ENCODE results near the gene LBX2. TPM values are rescaled to one million over a fixed set of nuclear protein-coding genes. Genes with fewer than 3 reads are reported as not detected.

The LBX2 gene
- polyA plus RNA-seq, 1 donor (not counting 4 experiments of a cell fraction or from before 2014, with no cell fraction given): 0.09 TPM

GRCh38 chr2:74458132-74458937 lies 41.1 kb downstream of the LBX2 start, which contains the start of gene WBP1:
TSS of gene WBP1 (plus strand) at chr2:74458438. CDS start at chr2:74458603, 165 bp downstream.
- FAIRE-seq (peak; percentile 81), DNase-seq (ENCODE audit: low read depth, low spot score) (peak; percentile 100)
- Histone ChIP-seq H3K79me2 (ENCODE audit: control insufficient read depth, insufficient read depth, low read length) (peaks cover 24% of the 10 kb centered on the region), H3K27ac (ENCODE audit: control insufficient read depth, insufficient read depth, low read length) (peak within 1 kb of the TSS; percentile 96), H3K9me1 (ENCODE audit: control insufficient read depth, extremely low read depth, insufficient read depth, low read length) (no peaks in the 10 kb centered on the region), H3K9me3 (ENCODE audit: control insufficient read depth, low read depth, low read length) (no peaks in the 10 kb centered on the region), H4K20me1 (ENCODE audit: control insufficient read depth, extremely low read depth, insufficient read depth, low read length) (no peaks in the 10 kb centered on the region), H3K36me3 (ENCODE audit: control insufficient read depth in 2 of 2, extremely low read depth in 1 of 2, insufficient read depth in 2 of 2, low read length in 2 of 2) (peaks cover 12 to 23% of the 10 kb centered on the region in 2 experiments), H3K4me2 (ENCODE audit: control insufficient read depth, extremely low read depth, insufficient read depth, low read depth, low read length) (peak within 1 kb of the TSS; percentile 84), H2AFZ (ENCODE audit: control insufficient read depth, low read length) (peak within 1 kb of the TSS; percentile 58), H3K4me3 (ENCODE audit: control insufficient read depth in 2 of 3, extremely low read depth in 1 of 3, insufficient read depth in 2 of 3, low read depth in 1 of 3, low read length in 3 of 3) (peak within 1 kb of the TSS; percentile 67 to 79 (median 79)), H3K9ac (ENCODE audit: control insufficient read depth, extremely low read depth, insufficient read depth, low read length) (peak within 1 kb of the TSS; percentile 95), H3K27me3 (ENCODE audit: control insufficient read depth, extremely low read depth, insufficient read depth, low read length) (no peaks in the 10 kb centered on the region), H3K4me1 (ENCODE audit: control insufficient read depth, extremely low read depth, insufficient read depth, low read length) (peaks cover 21% of the 10 kb centered on the region)
- TF ChIP-seq EZH2 (IDR thresholded peaks at IDR 0.05; ENCODE audit: low read length): no peak
- no peak for TF ChIP-seq CTCF (optimal IDR thresholded peaks at IDR 0.05 in 1 of 3, IDR thresholded peaks at IDR 0.05 in 1 of 3, conservative IDR thresholded peaks at IDR 0.05 in 1 of 3; ENCODE audit: extremely low read depth in 1 of 3, insufficient read depth in 2 of 3, low read length in 3 of 3)
- dilution Hi-C loops (cut with MboI; ENCODE audit: extremely low pct_ligation_motif_present, low sequenced_read_pairs): no loop called here

- Histone ChIP-seq H3K27me3 (ENCODE audit: control insufficient read depth, extremely low read depth, insufficient read depth, low read length) (no peaks in the 10 kb centered on the region), H3K4me1 (ENCODE audit: control insufficient read depth, extremely low read depth, insufficient read depth, low read length) (peaks cover 21% of the 10 kb centered on the region), H2AFZ (ENCODE audit: control insufficient read depth, low read length) (peak overlapping the region; percentile 56), H3K36me3 (ENCODE audit: control insufficient read depth in 2 of 2, extremely low read depth in 1 of 2, insufficient read depth in 2 of 2, low read length in 2 of 2) (peaks cover 11 to 18% of the 10 kb centered on the region in 2 experiments), H3K4me3 (ENCODE audit: control insufficient read depth in 2 of 3, extremely low read depth in 1 of 3, insufficient read depth in 2 of 3, low read depth in 1 of 3, low read length in 3 of 3) (peak overlapping the region; percentile 47 to 79 (median 79)), H3K79me2 (ENCODE audit: control insufficient read depth, insufficient read depth, low read length) (peaks cover 20% of the 10 kb centered on the region), H3K27ac (ENCODE audit: control insufficient read depth, insufficient read depth, low read length) (peak overlapping the region; percentile 96), H3K4me2 (ENCODE audit: control insufficient read depth, extremely low read depth, insufficient read depth, low read depth, low read length) (peak overlapping the region; percentile 84), H3K9ac (ENCODE audit: control insufficient read depth, extremely low read depth, insufficient read depth, low read length) (peak overlapping the region; percentile 95), H3K9me3 (ENCODE audit: control insufficient read depth, low read depth, low read length) (no peaks in the 10 kb centered on the region), H4K20me1 (ENCODE audit: control insufficient read depth, extremely low read depth, insufficient read depth, low read length) (no peaks in the 10 kb centered on the region), H3K9me1 (ENCODE audit: control insufficient read depth, extremely low read depth, insufficient read depth, low read length) (no peaks in the 10 kb centered on the region)
- TF ChIP-seq EZH2 (IDR thresholded peaks at IDR 0.05; ENCODE audit: low read length) (no peak), CTCF (optimal IDR thresholded peaks at IDR 0.05 in 1 of 3, IDR thresholded peaks at IDR 0.05 in 1 of 3, conservative IDR thresholded peaks at IDR 0.05 in 1 of 3; ENCODE audit: extremely low read depth in 1 of 3, insufficient read depth in 2 of 3, low read length in 3 of 3) (no peak)
- dilution Hi-C loops (cut with MboI; ENCODE audit: extremely low pct_ligation_motif_present, low sequenced_read_pairs): no loop called here
- FAIRE-seq: no peak
- DNase-seq (ENCODE audit: low read depth, low spot score): no peak
Measured at GRCh38 chr2:74457549-74458131, 41.8 kb downstream of the LBX2 start.

All from keratinocyte (primary cell).